NCI-H82 treated with DMSO at 0.1 percent for 48 hours (cell line): ENCODE measurements around the gene MLPH.
A peak's percentile ranks its signal among the peaks of the same experiment; 100 is the strongest.

Experiments
- DNase-seq: peaks from one replicate; lab custom pipeline; 2025; ENCODE audit not compliant: unreplicated experiment; lab: John Stamatoyannopoulos, UW

Gene MLPH

DNA sequence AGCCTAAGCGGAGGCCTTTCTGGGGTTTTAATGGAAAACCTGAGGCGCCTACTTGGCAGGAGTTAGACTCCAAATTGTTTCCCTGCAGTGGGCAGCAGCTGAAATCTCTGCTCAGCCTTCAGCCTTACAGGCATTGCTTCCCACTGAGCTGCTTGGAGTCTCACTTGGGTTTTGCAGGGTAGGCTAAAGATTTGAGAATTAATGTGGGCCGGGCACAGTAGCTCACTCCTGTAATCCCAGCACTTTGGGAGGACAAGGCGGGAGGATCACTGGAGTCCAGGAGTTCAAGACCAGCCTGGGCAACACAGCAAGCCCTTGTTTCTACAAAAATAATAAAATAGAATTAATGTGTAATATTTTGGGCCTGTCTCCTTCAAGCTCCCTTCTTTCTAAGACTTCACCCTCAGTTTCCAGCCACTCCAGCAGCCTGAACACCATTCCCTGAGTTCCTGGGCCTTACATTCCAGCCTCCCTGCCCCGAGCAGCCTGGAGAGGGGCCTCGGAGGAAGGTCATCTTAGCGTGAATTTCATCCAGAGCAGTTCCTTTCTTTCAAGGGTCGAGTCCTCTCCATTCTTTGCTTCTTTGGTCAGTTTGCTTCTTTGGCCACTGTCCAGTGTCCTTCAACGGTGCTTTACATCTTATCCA lies 112.5 kb downstream of the MLPH start:
- DNase-seq = no peak

DNA sequence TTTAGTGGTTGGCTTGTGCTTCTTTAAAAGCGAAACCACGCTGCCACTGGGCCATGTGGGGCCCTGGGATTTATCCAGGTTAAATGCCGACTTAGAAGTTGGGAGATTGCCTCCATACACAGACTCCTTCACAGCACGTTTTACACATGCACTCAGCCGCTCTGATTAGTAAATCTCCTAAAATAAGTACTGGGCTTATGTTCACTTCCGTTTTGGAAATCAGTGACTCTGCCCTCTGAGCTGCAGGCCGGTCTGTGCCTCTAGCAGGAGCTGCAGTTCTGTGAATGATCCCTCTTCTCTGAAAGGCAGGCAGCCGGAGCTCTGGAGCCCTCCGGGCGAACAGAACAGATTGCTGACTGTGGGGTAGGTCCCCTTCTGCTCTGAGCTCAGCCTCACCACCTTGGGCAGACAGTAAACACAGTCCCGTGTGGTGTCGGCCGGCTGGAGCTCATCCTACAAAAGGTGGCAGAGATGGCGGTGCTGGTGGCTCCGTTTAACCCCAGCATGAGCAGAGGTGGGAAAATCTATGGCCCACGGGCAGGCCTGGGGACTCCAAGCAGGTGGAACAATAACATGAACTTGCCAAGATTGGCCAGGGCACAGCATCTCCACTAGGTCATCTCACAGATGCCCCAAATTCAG lies 113.3 kb downstream of the MLPH start:
- DNase-seq = peak; percentile 67

DNA sequence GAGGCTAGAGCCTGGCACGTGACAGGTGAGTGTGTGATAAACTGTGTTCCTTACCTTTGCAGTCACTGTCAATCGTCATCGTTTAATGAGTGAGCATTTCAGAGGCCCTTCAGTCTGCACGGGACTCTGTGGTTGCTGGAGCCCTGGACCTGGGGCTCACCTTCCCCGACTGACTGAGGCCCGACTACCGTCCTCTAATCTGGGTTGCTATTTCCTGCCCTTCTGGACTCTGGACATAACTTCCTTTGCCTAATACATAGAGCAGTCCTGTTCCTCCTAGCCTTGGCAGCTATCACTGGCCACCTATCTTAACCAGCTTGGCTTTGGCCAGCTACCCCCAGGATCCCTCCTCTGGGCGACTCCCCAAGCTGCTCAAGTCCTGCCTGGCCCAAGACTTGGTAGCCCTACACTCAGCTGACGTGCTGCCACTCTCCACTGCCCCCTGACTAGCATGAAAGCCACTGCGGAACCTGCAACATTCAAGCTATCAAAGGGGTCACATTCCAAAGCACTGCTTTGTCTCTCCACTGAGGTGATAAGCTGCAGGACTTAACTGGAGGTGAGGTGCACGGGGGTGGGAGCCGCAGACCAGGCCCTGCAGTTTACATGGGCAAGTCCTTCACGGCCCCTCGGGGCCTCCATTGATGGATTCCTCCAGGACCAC lies 114.5 kb downstream of the MLPH start:
- DNase-seq = no peak

DNA sequence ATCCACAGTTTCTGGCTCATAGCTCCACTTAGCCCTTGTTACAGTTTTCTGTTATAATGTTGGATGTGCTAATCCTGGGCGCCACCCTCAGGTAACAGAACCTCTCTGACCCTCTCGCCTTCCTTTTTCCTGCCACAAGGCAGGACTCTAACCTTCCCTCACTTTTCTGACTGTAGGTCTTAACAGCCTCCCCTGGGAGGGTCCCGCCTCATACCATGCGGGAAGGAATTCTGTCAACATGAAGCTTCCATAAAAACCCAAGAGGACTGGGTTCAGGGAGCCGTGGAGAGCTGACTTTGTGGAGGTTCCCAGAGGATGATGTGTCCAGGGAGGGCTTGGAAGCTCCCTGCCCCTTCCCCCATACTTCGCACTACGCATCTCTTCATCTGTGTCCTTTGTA lies 115.4 kb downstream of the MLPH start:
- DNase-seq = no peak

DNA sequence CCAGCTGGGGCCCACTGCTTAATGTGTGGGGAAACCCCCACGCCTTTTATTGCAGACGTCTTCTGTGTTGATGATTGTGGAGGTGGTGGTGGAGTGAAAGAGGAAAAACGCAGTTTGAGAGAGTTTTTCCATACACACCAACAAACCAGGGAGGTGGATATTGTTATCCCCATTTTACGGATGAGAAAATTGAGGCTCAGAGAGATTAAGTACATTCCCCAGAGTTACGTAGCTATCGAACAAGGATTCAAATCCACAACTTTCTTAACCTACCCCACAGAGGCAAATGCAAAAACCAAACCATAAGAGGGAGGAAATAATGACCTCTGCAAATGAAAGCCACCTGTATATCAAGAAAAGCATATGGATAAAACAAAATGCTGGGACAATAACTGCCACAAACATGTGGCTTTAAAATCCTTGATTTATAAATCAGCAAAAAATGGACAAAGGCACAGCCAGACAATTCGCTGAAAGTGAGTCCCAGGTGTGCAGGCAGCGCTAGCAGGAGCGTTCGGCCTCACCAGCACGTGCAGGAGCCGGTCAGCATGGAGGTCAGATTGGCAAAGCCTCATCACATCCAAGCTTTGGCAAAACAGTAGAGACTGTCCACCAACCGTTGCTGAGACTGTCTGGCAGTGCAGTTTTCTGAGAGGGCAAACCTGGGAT lies 116.1 kb downstream of the MLPH start:
- no peak for DNase-seq

DNA sequence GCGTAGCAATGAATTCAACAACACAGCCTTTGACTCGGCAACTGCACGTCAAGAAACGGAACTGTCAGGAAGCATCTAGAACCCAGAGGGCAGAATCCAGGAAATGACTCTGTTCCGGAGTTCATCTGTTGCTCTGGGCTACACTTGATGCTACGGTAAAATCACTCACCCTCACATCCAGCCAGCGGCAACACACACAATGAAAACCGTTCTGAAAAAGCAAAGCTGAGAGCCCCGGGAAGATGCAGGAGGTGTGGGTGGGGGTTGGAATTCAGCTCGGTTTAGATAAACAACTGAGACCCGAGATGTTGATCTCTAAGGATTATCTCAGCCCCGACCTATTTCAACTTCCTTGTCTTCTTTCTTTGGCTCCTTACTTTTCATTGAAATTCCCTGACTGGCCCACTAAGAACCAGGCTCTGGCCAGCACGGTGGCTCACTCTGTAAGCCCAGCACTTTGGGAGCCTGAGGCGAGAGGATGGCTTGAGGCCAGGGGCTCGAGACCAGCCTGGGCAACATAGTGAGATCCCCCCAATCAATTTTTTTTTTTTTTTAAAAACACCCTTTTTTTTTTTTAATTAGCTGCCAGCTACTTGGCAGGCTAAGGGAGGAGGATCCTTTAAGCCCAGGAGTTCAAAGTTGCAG lies 116.8 kb downstream of the MLPH start:
- no peak for DNase-seq

DNA sequence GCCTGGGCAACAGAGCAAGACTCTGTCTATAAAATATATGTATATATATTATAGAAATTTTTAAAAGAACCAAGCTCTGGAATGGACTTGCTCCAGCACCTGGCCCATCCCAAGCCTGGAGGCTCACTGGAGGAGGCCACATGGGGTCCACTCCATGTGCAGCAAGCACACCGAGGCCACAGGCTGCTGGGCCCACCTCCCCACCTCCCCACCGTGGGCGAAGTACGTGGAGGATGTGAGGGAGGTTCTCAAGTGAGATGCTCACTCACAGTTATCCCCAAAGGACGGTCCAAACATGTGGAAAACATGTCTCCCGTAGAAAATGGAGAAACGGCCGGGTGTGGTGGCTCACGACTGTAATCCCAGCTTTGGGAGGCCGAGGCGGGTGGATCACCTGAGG lies 117.3 kb downstream of the MLPH start:
- no peak for DNase-seq
